HG03175 (cell line): ENCODE measurements around the gene PPP1R13L.

ENCODE experiments used
- ATAC-seq: cut with Tn5 transposase; IDR thresholded peaks from one replicate; pipeline ENCODE4 v1.9.1; 2021; ENCODE audit warnings: mild to moderate bottlenecking, moderate library complexity; ENCODE audit not compliant: unreplicated experiment

The PPP1R13L gene, protein sequence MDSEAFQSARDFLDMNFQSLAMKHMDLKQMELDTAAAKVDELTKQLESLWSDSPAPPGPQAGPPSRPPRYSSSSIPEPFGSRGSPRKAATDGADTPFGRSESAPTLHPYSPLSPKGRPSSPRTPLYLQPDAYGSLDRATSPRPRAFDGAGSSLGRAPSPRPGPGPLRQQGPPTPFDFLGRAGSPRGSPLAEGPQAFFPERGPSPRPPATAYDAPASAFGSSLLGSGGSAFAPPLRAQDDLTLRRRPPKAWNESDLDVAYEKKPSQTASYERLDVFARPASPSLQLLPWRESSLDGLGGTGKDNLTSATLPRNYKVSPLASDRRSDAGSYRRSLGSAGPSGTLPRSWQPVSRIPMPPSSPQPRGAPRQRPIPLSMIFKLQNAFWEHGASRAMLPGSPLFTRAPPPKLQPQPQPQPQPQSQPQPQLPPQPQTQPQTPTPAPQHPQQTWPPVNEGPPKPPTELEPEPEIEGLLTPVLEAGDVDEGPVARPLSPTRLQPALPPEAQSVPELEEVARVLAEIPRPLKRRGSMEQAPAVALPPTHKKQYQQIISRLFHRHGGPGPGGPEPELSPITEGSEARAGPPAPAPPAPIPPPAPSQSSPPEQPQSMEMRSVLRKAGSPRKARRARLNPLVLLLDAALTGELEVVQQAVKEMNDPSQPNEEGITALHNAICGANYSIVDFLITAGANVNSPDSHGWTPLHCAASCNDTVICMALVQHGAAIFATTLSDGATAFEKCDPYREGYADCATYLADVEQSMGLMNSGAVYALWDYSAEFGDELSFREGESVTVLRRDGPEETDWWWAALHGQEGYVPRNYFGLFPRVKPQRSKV

DNA sequence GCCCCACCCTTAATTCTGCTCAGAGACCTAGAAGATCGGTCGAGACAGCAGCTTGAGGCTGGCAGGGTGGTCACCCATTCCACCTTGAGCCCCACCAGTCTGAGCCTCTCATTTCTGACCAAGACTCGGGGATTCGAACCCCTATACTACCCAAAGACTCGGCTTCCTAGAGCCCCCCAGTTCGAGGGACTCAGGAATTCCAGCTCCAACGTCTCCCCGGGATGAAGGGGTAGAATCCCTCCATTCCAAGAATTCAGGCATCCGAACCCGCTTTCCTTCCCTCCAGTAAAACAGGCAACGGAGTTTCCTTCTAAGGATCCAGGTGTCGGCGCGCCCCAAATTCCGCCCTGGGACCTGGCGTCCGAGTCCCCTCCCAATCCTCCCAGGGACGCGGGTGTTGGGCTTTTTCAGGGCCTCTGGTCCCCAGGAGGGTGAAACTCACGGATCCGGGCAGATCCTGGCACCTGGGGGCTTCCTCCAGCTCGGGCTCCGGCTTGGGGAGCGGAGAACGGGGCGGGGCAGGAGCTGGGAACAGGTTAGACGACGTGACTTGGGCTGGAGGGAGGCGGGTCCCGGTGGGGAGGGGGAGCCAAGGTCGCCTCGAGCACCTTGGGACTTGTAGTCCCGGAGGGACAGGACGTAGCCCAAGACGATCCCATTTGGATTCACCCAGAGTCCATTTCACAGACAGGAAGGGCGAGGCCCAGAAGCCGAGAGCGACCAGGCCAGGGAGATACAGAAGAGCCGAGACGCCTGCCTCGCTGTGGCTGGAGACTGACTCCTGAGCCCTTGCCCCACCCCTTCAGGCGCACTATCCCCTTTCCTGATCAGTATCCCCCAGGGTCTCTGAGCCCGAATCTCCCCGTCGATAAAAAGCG lies at the start of gene PPP1R13L:
PPP1R13L (minus strand) TSS at position 513 of the 878 bp plus-strand sequence. CDS start 6,751 bp downstream, outside the sequence.
- ATAC-seq, result peak; percentile 31

DNA sequence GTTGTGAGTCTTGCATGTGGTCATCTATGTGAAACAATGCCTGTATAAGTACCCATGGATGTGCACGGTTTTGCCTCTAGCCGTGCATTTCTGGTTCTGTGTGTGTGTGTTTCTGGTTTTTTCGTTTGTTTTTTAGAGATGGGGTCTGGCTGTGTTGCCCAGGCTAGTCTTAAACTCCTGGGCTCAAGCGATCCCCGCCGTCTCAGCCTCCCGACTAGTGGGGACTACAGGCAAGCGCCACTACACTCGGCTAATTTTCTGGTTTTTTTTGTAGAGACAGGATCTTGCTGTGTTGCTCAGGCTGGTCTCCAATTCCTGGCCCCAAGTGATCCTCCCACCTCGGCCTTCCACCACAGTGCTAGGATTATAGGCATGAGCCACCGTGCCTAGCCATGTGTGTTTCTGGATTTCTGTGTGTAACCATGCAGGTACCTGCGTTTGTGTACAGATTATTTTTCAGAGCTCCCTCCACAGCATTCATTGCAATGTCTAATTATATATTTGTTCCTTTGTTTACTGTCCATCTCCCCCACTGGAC lies 47.0 kb upstream of the PPP1R13L start:
- no peak for ATAC-seq

DNA sequence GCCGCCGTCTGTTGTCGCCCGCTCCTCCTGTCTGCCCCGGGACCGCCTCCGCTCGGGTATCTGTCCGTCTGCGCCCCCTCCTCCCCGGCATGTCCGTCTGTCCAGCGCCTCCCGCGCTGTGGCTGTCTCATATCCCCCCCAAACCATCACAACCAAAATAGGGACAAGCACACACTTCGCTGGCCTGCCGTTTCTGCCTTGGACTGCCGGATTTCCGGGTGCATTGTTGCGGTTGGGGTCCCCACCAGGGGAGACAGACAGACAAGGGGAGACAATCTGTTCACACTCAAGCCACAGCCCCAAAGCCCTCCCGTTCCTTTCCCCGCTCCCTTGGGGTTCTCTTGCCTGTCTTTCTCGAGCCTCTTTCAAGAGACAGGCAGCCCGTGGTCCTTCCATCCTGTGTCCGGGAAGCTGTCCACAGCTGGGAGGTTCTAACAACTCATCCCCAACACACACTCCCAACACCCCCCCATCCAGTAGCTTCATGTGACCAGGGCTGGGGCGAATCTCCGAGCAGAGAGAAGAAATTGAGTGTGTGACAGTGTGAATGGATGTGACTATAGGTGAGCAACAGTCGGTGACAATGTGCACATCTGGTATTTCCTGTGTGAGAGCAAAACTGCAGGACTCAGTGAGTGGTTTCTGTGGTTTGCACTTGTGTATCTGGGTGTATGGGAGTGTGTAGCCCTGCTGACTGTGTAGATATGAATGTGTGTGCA lies 46.4 kb upstream of the PPP1R13L start:
- no peak for ATAC-seq

DNA sequence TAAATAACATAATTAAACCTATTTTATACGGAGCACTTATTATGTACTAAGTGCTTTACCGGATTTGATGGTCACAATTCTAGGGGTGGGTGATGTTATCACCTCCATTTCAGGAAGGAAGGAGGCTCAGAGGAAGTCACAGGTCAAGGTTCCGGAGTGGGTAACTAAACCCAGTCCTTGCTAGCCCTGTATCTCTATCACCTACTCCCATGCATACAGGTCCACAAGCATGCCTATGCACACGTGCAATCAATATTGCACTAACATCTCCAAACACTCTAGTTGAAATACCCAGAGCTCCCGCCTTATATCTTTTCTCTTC lies 45.1 kb upstream of the PPP1R13L start:
- no peak for ATAC-seq

DNA sequence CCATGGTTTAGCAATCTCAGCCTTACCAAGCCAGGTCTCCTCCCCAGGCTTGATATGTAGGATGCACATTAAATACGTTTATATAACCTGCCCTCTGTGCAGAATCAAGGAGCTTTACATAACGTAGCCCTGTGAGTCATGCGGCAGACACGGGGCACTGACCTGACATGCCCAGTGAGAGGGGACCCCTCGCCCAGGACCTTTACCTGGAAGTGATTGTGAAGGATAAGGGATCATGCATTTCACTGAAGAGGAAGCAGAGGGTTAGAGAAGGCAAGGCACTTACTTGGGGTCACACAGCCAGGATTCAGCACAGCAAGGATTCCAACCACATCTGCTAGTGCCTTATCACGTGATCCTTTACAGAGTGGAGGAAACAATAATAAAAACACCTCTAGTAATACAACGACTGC lies 44.0 kb upstream of the PPP1R13L start:
- no peak for ATAC-seq

DNA sequence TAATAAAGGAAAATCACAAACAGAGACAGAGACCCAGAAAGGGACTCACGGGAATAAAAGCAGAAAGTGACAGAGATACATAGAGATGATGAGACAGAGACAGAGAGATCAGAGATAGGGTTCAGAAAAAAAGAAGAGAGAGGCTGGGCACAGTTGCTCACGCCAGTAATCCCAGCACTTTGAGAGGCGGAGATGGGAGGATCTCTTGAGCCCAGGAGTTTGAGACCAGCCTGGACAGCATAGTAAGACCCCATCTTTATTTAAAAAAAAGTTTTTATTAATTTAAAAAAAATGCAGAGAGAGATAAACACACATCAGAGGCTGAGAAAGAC lies 43.5 kb upstream of the PPP1R13L start:
- no peak for ATAC-seq

DNA sequence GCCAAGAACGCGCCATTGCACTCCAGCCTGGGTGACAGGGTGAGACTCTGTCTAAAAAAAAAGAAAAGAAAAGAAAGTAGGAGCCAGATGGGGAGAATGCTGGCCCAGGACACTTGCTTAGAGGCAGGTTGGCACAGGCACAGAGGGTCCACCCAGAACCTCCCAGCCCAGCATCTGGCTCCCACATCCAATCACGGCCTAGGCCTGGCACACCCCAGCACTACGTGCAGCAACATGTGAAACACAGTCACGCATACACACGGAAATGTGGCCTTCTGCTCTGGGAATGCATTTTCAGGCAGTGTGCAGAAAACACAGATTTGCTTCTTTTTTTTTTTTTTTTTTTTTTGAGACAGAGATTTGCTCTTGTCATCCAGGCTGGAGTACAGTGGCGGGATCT lies 42.1 kb upstream of the PPP1R13L start:
- ATAC-seq, result no peak

DNA sequence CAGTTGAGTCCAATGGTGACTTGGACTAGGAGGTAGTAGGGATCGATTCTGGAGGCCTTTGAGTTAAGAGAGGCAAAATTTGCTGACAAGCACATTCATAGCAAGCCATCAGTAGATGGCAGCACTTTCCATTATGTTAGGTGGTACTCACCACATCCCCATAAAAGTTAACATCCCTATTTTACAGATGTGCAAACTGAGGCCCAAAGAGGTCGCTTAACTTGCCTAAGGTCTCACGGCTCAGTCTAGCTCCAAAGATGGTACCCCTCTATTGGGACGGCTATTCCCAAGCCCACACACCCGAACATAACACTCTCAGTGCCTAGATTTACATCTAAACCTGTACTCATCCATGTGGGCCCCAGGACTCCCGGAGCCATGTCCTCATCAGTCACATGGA lies 41.4 kb upstream of the PPP1R13L start:
- no peak for ATAC-seq

DNA sequence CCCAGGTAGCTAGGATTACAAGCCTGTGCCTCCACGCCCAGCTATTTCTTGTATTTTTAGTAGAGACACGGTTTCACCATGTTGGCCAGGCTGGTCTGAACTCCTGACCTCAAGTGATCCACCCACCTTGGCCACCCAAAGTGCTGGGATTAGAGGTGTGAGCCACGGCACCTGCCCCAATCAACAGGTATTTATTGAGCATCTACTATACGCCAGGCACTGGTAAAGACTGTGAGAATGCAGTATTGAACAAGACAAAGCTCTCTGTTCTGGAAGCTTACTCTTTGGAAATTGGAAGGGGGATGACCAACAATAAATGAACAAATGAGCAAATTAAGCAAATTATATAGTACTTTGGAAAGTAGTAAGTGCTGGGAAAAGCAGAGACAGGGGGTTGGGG lies 40.3 kb upstream of the PPP1R13L start:
- no peak for ATAC-seq

DNA sequence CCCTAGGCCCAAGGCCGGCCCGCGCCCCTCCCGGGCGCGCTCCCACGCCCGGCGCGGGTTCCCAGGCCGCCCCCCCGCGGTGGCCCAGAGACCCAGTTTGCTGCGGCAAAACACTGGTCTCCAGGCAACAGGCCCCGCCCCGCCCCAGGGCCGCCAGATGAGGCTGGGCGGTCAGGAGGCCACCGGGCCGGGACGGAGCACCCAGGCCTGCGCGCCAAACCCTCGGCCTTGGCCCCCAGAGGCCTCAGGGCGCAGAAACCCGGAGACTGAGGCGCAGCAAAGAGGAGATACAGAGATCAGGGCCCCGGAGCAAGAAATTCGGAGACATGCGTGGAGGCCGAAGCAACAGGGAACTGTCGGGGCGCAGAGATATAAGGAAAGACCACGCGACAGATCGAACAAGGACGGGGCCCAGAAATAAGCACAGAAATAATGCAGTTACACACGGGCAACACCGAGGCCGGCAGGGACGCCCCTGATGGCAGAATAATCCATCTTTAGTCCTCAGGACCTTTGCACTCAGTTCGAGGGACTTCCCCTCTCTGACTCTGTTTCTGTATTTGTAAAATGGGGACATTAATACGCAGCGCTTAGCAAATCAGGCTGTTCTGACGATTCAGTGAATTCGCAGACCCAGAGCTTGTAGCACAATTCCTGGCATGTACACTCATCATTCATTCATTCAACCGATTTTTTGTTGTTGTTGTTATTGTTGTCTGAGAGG lies 39.6 kb upstream of the PPP1R13L start:
- ATAC-seq, result peak; percentile 52

DNA sequence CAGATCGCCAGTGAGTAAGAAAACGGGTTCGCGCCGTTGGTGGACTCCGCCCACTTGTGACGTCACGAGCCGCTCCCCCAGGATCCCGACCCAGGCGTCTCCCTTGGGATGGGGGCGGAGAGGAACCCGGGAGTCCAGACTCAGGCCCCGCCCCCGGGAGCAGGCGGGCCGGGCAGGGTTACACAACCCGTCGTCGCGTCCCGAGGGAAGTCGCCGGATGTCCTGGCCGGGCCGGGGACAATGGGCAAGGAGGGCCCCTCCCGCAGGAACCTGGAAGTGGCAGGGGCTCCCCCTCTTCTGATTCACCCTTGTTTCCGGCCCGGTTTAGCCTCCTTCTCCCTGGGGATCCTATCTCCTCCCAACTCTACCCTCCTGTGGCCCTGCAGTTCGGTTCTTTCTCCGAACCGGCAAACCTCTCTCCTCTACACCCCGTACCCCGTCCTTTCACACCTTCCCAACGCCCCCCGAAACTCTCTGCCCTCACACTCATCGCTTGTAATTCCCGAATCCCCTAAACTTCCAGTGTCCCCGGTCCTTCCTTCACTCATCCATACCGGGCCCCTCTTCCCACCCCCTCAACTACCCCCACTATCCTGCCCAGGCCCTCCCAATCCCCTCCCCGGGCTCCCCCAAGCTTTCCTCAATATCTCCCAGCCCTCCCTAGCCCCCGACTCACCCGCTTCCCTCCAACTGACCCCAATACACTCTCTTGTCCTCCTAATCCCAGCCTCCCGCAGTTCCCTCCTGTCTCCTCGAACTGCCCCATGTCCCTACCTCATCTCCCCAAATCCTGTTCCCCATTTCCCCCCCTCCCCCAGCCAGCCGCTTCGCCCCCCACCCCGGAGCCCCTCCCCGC lies 38.8 kb upstream of the PPP1R13L start:
- peak; percentile 32 for ATAC-seq

DNA sequence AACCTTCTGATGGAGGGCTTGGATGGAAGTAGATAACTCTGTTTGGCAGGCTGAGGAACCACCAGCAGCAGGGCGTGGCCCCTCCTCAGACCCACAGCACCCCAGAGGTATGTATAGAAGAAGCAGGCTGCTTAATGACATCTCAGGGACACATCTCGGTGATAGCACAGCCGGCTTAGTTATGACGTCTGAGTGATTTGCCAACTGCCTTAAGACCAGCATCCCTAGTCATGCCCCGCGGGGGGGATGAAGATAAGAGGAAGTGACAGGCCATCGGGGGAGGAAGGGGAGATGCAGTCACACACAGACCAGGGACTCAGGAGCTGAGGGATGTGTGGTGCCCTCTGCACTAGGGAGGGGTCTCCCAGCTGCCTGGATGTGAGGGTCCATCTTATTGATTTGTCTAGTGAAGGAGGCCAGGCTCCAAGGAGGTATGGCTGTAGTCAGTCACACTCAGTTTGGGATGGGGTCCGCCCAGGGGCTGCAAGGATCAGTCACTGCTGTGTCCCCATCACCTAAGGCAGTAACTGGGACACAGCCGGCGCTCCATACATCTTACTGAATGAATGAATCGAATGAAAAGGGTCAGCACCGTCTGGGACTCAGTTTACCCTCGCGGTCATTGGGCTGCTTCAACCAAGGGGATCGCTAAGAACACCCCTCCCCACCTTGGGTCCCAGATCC lies 38.1 kb upstream of the PPP1R13L start:
- no peak for ATAC-seq

DNA sequence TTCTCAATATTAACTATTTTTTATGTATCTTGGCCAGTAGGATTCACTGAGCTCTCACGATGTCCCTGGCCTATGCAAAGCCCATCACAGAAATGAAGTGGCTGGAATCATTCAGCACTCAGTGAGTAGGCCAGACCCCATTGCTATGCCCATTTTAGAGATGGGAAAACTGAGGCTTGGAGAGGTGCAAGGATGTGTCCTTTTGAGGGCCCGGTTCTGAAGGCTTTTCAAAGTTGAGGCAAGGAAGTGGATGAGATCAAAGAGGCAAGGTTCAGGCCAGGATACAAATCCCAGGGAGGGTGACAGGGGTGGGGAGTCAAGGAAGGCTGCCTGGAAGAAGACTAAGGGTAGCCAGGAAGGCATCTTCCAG lies 37.5 kb upstream of the PPP1R13L start:
- ATAC-seq, result no peak

DNA sequence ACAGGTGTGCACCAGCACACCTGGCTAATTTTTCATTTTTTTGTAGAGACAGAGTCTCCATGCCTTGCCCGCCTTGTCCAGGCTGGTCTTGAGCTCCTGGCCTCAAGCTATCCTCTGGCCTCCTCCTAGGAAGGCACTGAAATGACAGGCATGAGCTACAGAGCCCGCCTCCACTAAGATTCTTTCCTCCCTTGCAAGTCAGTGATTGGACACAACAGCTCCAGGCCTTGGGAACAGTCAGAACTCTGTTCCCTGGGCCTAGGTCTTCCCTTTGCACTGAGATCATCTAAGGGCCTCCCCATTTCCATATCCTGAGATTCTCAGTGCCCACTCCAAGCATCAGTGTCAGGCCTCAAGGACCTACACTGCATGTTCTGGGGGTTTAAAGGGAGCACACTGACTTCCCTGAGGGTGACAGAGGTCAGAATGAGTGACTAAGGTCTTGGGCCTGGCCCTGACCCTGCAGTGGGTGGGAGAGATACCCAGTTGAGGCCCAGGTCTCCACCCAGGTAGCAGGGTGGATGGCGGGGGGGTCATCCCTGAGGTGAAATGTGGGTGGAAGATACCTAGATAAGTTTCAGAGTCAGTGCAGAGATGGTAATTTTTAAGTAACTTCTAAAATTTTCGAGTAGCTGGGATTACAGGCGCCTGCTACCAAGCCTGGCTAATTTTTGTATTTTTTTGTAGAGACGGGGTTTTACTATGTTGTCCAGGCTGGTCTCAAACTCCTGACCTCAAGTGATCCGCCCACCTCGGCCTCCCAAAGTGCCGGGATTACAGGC lies 36.2 kb upstream of the PPP1R13L start:
- ATAC-seq, result no peak

DNA sequence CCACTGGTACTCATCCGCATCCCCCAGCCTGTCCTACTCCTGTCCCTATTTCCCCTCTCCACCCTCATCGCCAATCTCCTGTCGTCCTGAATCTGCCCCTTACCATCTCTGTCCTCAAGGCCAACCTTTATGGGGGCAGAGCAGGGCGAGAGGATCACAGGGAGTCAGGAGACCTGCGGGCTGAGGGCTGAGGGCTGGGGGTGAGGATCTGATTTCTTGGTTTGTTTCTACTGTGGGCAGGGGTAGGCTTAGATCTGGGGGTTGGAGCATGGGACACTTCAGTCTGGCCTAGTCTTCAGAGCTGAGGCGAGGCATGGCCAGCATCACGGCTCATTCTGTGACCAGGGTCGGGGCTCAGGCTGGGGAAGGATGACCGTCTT lies 35.4 kb upstream of the PPP1R13L start:
- no peak for ATAC-seq

DNA sequence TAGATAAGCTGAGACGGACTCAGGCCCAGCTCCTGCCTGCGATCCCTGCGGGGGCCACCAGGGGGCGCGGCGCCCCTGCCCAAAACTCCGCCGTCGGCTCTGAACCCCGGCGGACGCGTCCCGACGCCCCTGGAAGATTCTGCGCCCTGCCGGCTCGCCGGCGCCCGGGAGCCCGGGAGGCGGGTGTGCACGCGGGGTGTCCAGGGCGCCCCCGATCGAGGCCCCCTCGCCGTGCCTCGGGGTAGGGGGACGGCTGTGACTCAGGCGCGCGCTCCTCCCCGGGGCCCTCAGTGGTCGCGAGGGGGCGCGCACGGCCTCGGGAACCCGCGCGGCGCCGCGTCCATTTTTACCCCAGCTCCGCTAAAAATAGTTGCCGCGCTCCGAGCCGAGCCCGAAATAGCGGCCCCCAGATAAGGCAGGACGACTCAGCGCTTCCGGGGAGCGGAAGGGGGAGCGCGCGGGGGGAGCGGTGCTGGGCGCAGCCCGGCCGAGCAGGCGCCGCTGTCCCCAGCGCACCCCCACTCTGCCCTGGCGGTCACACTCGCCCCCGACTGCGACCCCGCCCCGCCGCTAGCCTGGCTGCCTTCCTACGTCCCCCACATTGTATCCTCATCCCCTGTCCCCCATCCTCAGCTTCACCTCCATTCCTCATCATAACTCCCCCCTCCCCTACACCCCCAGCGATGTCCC lies 34.8 kb upstream of the PPP1R13L start:
- ATAC-seq, result peak; percentile 58

DNA sequence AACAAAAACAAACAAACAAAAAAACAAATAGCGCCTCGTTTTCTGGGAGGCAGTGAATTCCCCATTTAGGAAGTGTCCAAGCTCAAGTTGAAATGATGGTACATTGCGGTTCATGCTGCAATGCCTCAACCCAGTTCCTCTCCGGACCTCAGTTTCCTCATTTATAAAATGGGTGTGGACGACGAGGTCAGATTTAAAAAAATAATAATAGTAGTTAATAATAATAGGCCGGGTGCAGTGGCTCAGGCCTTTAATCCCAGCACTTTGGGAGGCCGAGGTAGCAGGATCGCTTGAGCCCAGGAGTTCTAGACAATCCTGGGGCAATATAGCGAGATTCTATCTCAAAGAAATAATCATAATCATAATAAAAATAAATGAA lies 34.3 kb upstream of the PPP1R13L start:
- no peak for ATAC-seq
